HG03442 (cell line): Measurements from ENCODE around the gene DGCR2.
A peak's percentile ranks its signal among the peaks of the same experiment; 100 is the strongest.

ENCODE experiments used
- ATAC-seq: cut with Tn5 transposase; IDR thresholded peaks from one replicate; pipeline ENCODE4 v1.9.1; 2021; ENCODE audit warnings: mild to moderate bottlenecking, moderate library complexity; ENCODE audit not compliant: unreplicated experiment

DGCR2 gene

DNA sequence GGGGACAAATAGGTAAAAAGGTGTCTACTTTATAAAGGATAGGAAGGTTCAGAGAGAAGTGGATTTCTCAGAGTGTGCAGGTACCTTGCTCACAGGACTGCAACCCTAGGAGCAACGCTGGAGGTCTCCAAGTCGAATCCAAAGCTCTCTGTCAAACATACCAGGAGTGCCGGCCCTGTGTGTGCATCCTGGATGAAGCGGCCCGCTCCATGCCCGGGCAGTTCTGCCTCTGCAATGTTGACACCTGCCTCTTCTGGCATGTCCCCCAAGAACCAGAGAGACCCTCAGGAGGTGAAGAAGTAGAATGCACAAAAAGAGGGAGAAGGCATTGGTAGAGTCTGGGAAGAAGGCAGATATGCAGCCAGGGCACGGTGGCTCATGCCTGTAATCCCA, 5.8 kb upstream of the DGCR2 start:
- no peak for ATAC-seq

GRCh38 chr22:19127329-19128008, 5.3 kb upstream of the DGCR2 start:
- no peak for ATAC-seq

DNA sequence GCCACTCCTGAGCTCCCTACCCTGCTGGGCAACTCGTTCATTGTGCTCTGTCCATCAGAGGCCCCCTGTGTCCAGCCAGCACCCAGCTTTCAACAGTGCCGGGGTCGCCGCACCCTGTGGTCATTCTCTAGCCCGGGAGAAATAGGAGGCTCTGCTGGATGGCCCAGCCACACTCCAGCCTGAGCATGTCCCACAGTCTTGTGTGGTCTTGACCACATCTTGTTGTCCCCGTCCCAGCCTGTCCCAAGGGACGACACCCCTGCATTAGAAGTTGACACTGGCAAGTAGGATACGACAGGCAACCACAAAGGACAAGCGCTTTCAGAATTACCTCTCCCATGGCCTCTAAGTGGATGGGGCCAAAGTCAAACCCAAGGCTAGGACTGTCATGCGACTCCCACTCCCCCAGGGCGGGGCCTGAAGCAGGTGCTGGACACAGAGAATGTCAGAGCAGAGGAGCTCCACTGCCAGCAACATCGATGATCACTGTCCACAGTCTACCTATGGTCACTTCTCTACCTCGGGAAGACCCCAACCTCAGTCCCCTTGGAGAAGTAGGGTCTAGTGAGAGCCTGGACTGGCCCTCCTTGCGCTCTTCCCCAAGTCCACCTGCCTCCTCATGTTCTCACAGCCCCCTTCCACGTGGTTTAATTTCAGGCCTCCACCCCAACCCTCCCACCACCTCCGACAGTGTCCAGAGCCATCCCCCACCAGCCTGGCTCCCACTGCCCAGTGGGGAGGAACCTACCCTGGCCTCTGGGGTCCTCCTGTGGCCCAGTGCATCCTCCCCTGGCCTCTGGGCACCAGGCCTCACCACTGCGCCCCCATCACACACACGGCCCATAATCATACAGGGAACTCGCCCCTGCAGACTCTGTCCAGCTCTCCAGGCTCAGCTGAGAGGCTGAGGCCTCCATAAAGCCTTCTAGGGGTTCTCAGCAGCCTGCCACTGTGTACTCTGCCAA, 4.4 kb upstream of the DGCR2 start:
- ATAC-seq, result no peak

DNA sequence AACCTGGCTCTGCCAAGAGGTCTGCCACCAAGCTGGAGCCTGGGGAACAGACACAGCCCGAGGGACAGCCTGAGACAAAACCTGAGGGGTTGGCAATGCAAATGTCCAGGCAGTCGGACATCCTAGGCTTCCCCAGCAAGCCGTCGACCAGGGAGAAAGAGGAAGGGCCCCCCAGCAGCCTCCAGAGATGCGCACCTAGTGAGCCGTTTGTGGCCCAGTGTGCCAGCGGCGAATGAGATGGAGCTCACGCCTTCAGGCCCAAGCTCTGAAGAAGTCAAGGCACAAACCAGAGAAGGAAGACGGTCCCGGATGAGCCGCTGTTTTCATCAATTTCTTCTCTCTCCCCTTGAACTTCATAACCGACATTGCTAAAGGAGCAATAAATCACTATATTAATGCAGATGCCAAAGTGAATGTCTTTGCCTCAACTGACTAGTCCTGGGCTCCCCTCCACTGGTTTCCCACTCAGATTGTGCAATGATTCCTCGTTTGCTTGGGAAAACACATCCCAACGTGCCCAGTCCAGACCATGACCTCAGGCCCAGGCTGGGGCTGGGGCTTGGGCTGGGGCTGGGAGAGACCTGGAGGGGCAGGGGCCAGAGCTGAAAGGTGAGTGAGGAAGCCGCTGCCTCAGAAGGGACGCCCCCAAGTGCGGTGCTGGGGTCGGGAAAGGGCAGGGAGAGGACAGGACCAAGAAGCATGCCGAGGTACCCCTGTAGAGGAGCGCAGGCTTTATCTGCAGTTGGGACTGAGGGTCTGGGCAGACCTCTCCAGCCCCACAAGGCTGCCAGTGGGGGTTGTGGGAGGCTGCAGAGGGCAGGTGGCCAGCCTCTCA, 3.5 kb upstream of the DGCR2 start:
- no peak for ATAC-seq

DNA sequence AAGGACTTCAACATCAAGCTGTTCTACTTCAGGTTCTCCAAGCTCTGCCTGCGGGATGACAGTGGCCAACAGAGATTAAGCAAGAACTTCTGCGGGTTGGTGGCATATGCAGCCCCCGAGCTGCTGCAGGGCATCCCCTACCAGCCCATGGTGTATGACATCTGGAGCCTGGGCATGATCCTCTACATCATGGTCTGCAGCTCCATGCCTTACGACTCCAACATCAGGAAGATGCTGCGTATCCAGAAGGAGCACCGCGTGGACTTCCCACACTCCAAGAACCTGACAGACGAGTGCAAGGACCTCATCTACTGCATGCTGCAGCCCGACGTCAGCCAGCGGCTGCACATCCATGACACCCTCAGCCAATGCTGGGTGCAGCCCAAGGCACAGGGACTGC, 2.8 kb upstream of the DGCR2 start:
- ATAC-seq, result no peak

GRCh38 chr22:19124377-19124776, 2.2 kb upstream of the DGCR2 start:
- ATAC-seq, result no peak

- no peak for ATAC-seq
Observed at GRCh38 chr22:19123936-19124335, 1.7 kb upstream of the DGCR2 start.

- ATAC-seq, result no peak
Observed at GRCh38 chr22:19122752-19123492, 710 bp upstream of the DGCR2 start.

DNA sequence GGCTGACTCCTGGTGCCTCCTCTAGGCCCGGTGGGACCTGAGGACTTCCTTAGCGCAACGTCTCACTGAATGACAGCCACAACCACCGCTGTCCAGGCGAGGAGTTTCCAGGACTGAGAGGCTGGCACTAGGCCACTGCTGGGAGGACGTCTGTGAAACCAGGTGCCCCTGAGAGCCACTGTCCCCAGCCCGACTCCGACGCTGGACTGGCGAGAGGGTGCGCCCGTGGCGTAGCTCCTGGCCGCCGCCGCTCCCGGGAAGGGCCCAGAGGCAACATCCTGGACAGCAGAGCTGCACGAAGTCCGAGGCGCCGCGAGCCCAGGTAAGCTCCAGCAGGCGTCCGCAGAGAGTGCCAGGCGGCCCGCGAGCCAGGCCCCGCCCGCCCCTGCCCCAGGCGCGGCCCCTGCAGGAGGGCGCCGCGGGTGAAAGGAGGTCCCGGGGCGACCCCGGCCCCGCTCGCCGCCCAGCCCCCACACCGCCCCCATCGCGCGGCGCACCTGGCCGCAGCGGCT, 525 bp downstream of the DGCR2 start:
- peak; percentile 15 for ATAC-seq

GRCh38 chr22:19120829-19121630, 1.2 kb downstream of the DGCR2 start:
- peak; percentile 5 for ATAC-seq

- ATAC-seq, result no peak
Observed at GRCh38 chr22:19119949-19120348, 2.3 kb downstream of the DGCR2 start.

DNA sequence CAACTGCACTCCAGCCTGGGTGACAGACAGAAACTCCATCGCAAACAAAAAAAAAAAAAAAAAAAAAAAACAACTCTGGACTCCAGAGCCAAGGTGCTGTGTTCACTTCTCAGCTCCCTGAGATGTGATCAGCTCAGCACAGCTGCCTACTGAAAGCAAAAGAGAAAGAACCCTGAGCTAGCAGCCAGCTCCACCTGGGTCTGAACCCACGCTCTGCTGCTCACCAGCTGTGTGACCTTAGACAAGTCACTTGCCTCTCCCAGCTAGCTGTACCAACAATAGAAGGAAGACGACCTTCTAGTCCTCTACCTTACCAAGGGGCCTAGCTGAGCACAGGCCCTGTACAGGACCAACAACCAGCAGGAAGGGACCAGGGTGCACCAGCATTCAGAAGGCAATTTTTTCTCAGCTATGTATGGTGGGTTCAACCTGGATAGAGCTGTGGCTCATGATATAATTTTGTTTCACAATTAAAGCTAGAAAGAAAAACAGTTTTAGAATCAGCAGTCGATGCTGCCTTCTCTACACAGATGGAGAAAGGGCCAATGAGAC, 3.8 kb downstream of the DGCR2 start:
- ATAC-seq, result peak; percentile 36

- no peak for ATAC-seq
Observed at GRCh38 chr22:19117111-19117512, 5.1 kb downstream of the DGCR2 start.

DNA sequence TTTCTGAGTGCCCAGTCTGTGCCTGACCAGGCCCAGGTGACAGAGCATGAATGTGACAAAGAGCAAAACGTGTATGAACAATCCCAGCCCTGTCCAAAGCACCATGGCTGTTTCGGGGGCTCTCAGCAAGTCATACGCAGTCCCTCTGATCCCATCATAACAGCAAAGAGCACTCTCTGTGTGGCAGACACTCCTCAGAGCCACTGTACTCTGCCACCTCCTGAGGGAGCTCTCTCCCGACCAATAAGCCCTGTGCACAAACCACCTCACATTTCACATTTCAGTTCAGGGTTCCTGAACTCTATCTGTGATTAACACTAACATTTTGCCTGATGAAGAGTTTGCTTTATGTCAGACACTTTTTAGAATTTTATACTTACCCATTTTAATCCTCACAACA, 6.6 kb downstream of the DGCR2 start:
- ATAC-seq, result no peak

GRCh38 chr22:19114984-19115552, 7.1 kb downstream of the DGCR2 start:
- no peak for ATAC-seq

GRCh38 chr22:19113429-19113828, 8.8 kb downstream of the DGCR2 start:
- no peak for ATAC-seq

DNA sequence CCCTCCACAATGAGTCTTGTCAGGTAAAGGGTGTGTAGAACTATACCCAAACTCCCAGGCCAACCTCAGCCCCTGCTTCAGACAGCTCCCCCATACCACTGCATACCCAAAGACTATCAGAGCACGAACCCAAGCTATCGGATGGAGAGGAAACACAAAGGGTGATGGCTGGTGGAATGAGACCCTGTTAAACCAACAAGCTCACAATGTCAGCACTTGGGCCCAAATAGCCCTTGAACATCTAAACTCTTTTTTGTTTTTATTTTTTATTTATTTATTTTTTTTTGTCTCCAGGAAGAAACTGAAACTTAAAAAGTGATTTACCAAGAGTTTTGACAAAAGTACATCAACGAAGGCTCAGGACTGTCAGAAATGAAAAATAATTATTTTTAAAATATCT, 10.6 kb downstream of the DGCR2 start:
- ATAC-seq, result no peak

DNA sequence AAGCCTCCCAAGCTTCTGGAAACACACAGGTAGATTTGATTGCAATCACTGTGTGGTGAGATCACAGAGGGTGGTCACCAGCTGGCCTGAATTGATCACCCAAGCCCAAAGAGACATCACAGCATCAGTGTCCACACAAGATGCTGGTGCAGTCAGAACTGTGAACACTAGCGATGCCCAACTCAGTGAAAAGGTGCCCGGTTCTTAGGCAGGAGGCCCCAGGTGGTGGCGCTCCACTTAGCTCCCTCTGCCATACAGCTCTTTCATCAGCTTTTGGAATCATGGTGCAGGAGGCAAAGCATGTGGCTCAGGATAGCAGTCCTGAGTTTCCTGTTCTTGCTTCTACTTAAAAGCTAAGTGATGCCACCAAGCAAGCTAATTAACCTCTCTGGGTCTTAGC, 11.1 kb downstream of the DGCR2 start:
- ATAC-seq, result no peak

- ATAC-seq, result no peak
Observed at GRCh38 chr22:19110646-19111045, 11.6 kb downstream of the DGCR2 start.
